Pulmonary artery endothelial cell (primary cell): ENCODE data around the gene NAA50. TPM values are rescaled to one million over a fixed set of nuclear protein-coding genes. Genes with fewer than 3 reads are reported as not detected.

Experiments used
- DNase-seq: peaks from one replicate; pipeline ENCODE4 v3.0.0-alpha.2; 2011; ENCODE audit warnings: low read depth, low spot score
- total RNA-seq: library from RNA; depleted of rRNA; stranded (reverse); fragments of >200 nt; gene quantifications from 2 replicates; pipeline ENCODE4 v1.2.3, GENCODE V29; 2014

NAA50 gene
- total RNA-seq = 298 and 450 TPM in 2 replicates

DNA sequence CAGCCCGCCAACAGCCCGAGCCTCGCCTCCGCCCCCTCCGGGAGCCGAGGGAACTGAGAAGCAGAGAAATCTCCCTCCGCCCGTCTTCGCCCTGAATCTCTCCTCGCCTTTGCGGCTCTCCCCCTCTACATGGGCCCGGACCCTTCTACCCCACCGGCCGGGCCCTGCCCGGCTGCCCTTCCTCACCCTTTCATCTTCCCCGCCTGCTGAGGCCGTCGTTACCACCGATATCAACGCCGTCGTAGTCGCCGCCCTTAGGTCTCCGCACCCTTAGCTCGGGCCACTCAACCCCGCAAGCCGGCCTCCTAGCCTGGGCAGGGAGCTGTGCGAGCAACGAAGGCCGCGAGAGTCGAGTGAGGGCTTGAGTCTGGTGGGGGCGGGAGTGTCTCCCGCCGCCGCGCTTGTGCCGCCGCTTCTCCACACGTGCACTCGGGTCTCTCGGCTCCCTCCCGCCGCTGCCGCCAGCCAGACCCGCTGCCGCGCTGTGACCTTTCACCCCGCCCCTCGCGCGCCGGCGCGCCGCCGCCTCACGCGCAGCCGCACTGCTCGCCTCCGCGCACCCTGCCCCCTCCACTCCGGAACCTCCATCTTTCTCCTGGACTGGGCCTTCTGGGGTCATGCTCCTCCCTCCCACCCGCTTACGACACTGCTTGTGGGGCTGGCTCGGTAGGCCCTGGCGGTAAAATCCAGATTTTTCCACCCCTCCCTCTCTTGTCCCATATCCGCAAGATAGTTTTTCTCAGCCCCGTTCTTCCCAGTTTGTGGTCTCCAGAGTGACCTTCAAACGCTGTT lies at the start of gene NAA50:
Gene NAA50 (minus strand): TSS at position 494 of the 792 bp plus-strand sequence. CDS start 300 bp downstream, at position 194.
- peak; percentile 84 for DNase-seq

DNA sequence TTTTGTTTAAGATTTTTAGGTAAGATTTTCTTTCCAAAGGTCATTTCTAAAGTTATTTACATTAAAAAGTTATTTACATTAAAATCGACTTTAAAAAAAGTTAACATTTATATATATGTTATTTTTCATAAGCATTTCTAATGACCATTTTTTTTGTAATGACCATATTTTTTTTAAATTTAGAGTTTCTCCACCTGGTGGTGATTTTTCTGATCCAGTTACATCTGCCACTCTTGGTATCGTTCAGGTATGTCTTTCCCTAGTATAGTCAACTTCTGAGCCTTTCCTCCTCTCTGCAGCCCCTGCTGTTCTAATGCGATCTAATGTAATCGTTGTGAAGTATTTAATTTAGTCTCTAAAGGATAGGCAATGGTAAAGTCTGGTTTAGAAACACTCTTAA lies 49.6 kb upstream of the NAA50 start:
- DNase-seq = no peak

DNA sequence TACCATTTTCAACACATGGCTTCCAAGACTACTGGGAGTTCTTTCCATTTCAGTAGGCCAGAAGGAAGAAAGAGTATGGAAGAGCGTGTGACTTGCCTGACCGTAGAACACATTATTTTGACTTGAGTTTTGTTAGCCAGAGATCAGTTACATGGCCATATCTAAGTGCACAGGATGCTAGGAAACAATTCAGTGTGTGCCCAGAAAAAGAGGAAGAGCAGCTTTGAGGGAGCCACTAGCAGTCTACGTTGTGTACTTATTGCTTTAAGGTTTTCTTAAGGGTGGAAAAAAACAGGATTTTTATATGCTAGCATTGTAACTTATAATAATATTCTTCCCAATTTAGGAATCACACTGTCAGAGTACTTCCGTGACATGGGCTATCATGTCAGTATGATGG lies 48.5 kb upstream of the NAA50 start:
- DNase-seq = no peak

DNA sequence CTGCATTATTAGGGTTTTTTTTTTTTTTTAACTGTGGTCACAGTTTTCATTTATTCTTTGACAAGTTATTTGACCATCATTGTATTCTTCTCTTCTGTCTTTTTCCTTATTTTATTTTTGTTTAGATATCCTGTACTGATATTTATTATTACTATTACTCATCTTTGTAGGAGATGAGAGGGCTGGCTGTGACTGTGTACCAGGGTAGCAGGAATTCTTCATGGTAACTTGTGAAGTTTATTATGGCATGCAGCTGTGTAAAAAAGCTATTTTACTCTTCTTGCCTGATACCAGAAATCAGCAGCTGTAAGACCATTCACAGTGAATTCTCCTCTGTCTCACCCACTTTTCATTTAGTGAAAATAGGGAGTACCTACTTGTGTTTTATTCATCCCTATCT lies 45.3 kb upstream of the NAA50 start:
- no peak for DNase-seq

GRCh38 chr3:113783980-113784379 lies 37.9 kb upstream of the NAA50 start:
- DNase-seq = peak; percentile 77

- peak; percentile 73 for DNase-seq
Measured at GRCh38 chr3:113783463-113783862, 37.4 kb upstream of the NAA50 start.

DNA sequence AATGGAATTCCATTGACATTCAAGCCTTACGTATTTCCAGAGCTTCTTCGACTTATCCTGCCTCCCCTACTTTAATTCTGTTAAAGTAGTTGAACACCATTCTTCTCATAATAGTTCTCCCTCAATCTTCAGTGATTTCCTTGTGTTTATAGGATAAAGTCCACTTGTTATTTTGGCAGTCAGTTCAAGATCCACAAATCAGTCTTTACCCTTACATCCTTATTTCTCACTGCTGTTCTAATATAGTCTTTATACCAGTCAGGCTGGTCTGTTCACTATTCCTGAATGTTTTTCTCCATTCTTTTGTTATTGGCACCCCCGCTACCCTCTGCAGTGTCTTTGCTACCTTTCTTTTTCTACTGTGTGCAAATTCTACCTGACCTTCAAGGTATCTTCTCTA lies 30.5 kb upstream of the NAA50 start:
- no peak for DNase-seq

DNA sequence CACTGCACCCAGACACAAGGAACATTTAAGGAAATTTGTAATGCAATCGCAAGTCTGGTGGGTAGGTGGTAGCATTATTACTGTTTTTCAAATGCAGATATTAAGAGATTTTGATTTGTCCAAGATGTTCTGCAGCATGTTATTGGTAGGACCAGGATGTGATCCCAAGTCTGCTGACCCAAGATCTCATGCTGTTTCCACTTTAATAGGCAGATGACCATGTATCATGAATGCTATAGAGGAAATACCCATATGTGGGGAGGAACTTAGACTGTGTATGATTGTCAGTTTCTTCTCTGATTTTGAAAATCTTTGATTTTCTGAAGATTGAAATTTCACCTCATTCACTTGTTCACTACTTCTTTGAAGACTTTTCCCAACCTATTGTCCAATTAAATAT lies 29.5 kb upstream of the NAA50 start:
- no peak for DNase-seq

DNA sequence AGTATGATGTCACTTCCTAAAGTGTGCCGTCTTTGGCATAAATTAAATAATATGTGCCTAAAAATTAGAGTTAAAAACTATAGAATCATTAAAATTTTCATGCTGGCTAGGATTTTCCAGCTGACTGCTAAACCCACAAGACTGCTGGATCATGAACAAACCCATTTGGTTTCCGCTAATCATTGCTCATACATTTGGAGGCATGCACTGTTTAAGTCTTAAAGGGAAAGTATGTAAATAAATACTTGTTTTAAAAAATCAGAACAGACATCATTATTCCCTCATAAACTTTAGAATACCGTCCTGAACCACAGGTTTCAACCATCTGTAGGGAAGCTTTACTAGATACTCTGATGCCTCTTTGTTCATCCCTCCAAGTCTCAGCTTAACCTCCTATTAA lies 27.3 kb upstream of the NAA50 start:
- no peak for DNase-seq

DNA sequence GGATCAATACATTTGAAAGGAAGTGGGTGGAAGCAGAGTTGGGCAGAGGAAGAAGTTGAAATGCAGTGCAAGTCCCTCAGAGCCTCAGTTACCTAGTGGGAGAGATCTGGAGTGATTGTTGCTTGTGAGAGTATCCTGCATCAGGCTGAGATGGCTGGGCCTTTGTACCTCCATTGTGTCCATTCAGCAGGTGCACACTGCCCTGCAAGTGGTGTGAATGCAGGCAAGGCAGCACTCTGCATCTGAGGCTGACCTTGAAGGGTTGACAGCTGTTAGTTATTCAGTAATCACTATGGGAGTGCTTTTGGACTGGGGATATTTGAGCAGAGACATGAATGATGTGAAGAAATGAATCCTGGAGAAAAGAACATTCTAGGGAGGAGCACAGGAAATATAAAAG lies 25.9 kb upstream of the NAA50 start:
- DNase-seq = no peak

GRCh38 chr3:113769551-113769950 lies 23.5 kb upstream of the NAA50 start:
- no peak for DNase-seq

DNA sequence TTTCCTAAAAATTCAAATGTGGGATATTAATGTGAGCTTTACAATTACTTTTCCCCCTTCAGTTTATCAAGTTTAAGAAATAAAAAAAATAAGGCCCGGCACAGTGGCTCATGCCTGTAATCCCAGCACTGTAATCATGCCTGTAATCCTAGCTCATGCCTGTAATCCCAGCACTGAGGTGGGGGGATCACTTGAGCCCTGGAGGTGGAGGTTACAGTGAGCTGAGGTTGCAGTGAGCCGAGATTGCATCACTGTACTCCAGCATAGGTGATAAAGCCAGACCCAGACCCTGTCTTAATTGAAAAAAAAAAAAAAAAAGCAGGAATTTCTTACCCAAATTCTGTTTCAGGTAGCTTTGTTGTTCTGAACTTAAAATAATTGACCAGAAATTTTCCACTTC lies 18.6 kb upstream of the NAA50 start:
- DNase-seq = no peak

DNA sequence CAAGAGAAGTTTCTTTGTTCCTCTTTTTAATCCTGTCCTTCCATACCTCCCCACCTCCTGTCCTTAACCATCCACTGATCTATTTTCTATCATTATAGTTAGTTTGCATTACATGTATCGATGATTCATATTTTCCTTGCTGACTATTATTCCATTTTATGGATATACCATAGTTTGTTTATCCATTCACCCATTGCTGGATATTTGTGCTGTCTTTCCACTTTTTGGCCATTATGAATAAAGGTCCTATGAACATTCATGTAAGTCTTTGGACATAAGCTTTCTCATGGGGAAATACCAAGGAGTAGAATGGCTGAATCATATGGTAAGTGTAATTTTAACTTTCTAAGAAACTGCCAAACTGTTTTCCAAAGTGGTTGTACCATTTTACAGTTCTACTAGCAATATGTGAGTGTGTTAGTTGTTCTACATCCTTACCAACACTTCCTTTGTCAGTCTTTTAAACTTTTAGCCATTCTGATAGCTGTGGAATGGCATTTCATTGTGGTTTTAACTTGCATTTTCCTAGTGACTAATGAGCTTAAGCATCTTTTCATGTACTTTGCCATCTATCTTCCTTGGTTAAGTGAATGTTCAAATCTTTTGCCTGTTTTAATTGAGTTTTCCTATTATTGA lies 12.5 kb upstream of the NAA50 start:
- no peak for DNase-seq

DNA sequence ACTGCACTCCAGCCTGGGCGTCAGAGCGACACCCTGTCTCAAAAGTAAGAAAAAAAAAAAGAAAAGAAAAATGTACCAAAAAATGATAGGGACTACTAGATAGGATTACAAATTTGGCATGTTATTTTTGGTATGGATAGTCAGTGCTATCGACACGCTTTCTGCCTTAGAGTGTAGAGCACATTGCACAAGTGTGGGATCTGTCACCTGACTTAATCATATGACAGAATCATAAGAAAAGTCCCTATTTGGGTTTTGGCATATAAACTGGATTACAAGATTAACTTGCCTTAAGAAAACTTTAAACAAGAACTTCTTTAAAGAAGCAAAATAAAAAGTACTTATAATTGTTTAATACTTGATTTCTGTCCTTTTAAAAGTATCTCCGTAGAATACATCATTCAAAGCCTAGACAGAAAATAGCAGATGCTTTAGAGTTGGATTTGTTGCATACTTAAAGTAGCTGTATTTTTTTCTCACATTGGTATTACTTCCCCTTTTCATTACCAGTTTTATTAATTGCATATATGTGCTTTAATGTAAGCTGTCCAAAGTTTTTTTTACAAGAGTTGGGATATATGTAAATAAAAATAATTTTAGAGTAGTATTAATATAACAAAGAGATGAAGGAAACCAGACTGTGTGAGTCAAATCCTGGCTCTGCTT lies 8.6 kb upstream of the NAA50 start:
- DNase-seq = no peak

- DNase-seq = no peak
Measured at GRCh38 chr3:113753376-113753985, 7.4 kb upstream of the NAA50 start.

- DNase-seq = no peak
Measured at GRCh38 chr3:113751141-113751540, 5.1 kb upstream of the NAA50 start.

DNA sequence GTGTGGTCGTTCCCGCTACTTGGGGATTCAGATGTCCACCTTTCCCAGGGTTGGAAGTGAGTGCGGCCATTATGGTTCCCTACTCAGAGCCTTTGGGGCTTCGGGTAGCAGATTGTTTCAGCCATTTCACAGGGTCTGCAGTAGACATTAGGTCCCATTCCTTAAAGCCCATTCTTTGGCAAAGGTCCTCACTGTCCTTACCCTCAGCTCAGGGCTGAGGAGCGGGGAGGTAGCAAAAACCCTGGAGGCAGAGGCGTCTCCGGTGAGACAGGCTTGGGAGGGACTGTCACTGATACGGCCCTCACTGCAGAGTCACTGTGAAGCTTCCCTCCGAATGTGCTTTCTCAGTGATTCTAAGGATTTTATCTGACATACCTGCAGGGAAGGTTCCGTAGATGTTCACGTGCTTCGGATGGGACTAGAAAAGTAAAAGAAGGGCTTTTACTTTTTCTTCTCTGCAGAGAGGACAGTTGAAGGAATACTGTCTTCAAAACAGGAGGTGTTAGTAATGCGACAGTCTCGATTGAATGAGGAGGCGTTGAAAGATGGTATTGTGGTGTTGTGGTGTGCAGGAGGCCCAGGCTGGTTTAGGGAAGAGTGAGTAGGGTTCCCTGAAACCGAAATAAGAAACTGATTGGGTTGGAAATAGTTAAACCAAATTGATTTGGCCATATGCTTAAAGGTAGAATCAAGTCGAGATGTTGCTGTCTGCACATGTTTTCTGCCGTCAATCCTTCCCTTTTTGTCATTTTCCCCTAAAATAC lies 1.4 kb upstream of the NAA50 start:
- no peak for DNase-seq

DNA sequence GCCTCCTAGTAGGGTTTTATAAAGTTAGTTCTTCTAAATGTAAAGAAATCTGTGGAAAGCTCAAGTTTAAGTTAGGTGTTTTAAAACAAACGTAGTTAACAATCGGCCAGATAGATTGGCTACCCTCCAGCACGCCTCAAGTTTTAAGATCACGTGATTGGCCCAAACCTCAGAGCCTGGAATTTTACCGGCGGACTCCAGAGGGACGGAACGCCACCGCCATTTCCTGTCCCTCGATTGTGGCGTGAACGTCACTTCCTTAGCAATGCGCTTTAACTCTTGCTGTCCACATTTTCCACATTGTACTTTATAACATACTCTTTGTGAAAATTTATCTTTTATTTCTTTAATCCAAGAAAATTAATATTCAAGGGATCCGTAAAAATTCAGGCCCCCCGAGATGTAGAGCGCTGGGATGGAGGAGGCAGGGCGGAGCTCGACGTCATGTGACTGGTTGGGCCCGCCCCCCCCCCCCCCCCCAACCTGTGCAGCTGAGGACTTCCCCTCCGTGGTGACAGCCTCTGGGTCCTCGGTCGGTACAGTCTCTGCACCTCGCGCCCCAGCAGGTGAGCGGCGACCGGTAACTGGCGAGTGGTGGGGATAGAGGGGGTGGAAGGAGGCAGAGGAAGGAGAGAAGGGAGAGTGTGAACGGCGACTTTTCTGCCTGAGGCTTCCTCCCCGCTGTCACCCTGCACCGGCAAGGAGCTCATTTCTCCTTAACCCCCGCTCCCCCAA lies 666 bp upstream of the NAA50 start, which contains the start of gene ATP6V1A:
Gene ATP6V1A (plus strand): TSS at position 488 of the 735 bp plus-strand sequence. CDS start 31,719 bp downstream, outside the sequence.
- DNase-seq = peak; percentile 81

DNA sequence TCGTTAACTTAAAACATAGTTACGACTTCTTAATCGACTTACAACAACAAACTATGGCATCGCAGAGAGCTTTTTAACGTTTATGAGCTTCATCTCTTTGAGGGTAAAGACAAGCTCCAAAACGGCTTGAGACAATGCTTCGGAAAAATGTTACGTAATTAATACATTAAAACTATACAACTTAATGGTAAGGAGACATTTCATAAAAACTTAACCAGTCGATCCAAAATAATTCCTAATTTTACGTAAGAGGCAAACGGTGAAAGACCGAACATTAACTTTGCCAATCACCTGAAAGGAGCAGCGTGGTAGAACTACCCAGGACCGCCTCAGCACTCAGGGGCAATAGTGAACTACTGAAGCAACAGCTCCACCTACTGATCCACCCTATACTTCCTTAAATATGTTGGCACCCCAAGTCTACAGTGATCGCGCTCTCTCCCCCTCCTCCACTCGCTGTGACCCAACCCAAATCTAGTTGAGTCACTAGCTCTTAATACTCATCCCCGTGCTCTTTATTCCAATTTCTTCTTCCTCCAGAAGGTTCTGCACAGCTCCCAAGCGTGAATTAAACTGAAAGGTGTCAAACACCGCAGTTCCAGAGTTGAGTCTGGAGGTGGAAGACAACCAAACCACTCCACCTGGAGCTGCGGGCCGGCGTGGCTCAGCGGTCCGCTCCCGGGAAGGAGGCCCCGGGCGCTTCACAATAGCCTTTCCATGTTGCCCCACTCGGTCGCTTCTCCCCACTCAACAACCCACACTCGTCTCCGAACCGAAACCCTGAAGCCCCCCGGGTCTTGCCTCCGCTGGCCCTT lies 901 bp downstream of the NAA50 start:
- DNase-seq = peak; percentile 63
